ENCODE results near the gene YRDC. TPM values are rescaled to one million over a fixed set of nuclear protein-coding genes. Genes with fewer than 3 reads are reported as not detected.

YRDC gene
- total and polyA plus RNA-seq, 3 donors from 2014 or later = 39.7 to 46.7 (median 42.8) TPM

DNA sequence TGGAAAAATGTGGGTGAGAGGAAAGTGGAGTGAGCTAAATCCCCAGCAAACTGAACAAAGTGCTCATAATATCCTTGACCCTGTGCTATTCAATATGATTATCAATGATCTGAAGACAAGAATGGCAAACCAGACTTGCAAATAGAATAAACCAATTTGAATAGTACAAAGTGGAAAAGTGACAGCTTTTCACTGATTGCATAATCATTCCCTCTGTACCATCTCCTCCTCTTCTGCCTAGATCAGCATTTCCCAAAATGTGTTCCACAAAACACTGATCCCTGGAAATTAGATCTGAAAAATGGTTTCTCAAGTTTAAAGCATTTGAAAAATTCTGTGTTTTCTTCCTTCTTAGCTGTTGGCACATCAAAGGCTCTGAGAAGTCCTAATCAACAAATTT, 43.3 kb upstream of the YRDC start:
- no peak for DNase-seq
- intact Hi-C loops (cut with DNase I; ENCODE audit: low total_unique reads) = no loop called here
- peaks cover 5% of the 10 kb centered on the region for H3K4me1 ChIP-seq
- H3K9me3 ChIP-seq = no peaks in the 10 kb centered on the region
- no peak overlapping the region for H3K4me3 ChIP-seq
- H3K27me3 ChIP-seq = no peaks in the 10 kb centered on the region
- no peak overlapping the region for H3K27ac ChIP-seq
- H3K36me3 ChIP-seq (ENCODE audit: low read depth, missing control alignments) = no peaks in the 10 kb centered on the region
- TF ChIP-seq, protein P1, sequence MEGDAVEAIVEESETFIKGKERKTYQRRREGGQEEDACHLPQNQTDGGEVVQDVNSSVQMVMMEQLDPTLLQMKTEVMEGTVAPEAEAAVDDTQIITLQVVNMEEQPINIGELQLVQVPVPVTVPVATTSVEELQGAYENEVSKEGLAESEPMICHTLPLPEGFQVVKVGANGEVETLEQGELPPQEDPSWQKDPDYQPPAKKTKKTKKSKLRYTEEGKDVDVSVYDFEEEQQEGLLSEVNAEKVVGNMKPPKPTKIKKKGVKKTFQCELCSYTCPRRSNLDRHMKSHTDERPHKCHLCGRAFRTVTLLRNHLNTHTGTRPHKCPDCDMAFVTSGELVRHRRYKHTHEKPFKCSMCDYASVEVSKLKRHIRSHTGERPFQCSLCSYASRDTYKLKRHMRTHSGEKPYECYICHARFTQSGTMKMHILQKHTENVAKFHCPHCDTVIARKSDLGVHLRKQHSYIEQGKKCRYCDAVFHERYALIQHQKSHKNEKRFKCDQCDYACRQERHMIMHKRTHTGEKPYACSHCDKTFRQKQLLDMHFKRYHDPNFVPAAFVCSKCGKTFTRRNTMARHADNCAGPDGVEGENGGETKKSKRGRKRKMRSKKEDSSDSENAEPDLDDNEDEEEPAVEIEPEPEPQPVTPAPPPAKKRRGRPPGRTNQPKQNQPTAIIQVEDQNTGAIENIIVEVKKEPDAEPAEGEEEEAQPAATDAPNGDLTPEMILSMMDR (IDR thresholded peaks at IDR 0.05) = no peak
- no peak for TF ChIP-seq POLR2A (IDR thresholded peaks at IDR 0.05)

DNA sequence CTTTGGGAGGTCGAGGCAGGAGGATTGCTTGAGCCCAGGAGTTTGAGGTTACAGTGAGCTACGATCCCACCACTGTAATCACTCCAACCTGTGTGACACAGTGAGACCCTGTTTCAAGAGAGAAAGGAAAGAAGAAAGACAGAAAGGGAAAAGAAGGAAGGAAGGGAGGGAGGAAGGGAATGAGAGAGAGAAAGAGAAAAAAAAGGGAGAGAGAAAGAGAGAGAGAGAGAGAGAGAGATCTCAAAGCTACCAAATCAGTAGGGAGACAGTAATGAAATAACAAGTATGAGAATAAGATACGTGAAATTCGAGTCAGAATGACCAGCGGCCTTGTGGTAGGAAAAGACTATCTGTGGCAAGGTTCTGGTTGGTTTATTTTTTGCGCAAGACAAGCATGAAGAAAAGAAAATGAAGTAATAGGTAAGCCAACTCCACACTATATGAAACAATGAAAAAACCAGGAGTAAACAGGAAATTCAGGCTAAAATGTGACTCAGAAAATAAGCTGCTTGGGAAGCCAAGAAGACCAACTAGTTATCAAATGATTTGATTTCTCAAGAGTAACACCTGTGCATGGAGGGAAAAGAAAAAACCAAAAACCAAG, 42.4 kb upstream of the YRDC start:
- no peak for TF ChIP-seq POLR2A (IDR thresholded peaks at IDR 0.05)
- TF ChIP-seq, protein P1 (IDR thresholded peaks at IDR 0.05) = no peak
- intact Hi-C loops (cut with DNase I; ENCODE audit: low total_unique reads) = no loop called here
- H3K4me3 ChIP-seq = no peak overlapping the region
- H3K36me3 ChIP-seq (ENCODE audit: low read depth, missing control alignments) = no peaks in the 10 kb centered on the region
- no peak for DNase-seq
- H3K27ac ChIP-seq = no peak overlapping the region
- 91% methylated on average over 6 of the region's 6 CpGs for WGBS, 2 donors
- no peaks in the 10 kb centered on the region for H3K9me3 ChIP-seq
- H3K27me3 ChIP-seq = no peaks in the 10 kb centered on the region
- peaks cover 5% of the 10 kb centered on the region for H3K4me1 ChIP-seq

DNA sequence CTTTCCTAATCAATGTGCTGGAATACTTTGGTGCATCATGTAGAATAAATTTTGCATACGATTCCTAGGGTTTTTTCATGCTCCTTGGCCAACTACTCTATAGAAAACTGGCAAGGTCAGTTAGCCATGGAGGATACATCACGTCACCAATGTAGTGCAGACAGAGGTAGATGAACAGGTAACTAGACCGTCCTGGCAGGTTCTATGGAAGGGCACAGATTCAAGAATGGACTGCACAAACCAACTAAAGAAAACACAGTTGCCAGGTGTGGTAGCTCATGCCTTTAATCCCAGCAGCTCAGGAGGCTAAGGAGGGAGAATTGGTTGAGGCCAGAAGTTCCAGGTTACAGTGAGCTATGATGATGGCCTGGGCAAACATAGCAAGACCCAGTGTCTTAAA, 41.5 kb upstream of the YRDC start:
- Histone ChIP-seq H3K4me1 (peaks cover 5% of the 10 kb centered on the region), H3K4me3 (no peak overlapping the region), H3K27me3 (no peaks in the 10 kb centered on the region), H3K36me3 (ENCODE audit: low read depth, missing control alignments) (no peaks in the 10 kb centered on the region), H3K9me3 (no peaks in the 10 kb centered on the region), H3K27ac (no peak overlapping the region)
- intact Hi-C loops (cut with DNase I; ENCODE audit: low total_unique reads) = no loop called here
- no peak for DNase-seq
- WGBS, 2 donors = 95 to 96% methylated on average over 3 of the region's 3 CpGs
- TF ChIP-seq, protein P1 (IDR thresholded peaks at IDR 0.05) = no peak
- TF ChIP-seq POLR2A (IDR thresholded peaks at IDR 0.05) = no peak

DNA sequence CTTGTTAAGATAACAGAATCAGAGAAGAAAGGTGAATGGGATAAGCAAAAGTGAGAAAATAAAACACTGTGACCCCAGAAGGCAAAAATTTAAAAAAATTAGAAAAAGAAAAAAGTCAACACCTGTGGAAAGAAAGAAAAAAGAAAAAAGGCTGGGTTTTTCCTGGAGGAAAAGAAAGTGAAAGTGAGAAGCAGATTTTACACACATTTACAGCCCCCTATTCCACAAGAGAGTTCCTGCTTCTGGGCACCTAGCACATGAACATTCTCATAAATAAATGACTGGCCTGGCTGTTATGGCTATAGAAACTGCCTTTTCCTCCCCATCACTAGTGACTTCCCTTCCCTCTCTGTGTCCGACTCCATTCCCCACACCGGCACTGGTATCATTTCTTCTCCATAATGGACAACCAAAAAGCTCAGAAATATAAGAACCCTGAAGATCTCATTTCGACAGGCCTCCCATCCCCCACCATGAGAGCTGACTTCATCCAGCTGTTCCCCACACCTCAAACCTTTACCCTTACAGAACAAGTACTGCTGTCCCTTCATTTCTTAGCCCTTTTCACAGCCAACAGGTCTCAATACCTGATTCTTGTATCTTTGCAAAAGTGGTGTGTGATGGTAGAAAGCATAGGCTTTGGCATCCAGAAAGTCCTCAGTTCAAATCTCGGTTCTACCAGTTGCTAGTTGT, 38.8 kb upstream of the YRDC start:
- no peak overlapping the region for H3K27ac ChIP-seq
- H3K4me3 ChIP-seq = no peak overlapping the region
- no peaks in the 10 kb centered on the region for H3K36me3 ChIP-seq (ENCODE audit: low read depth, missing control alignments)
- TF ChIP-seq POLR2A (IDR thresholded peaks at IDR 0.05) = no peak
- 85 to 92% methylated on average over 4 of the region's 4 CpGs for WGBS, 2 donors
- H3K9me3 ChIP-seq = no peaks in the 10 kb centered on the region
- DNase-seq = no peak
- H3K4me1 ChIP-seq = peaks cover 5% of the 10 kb centered on the region
- intact Hi-C loops (cut with DNase I; ENCODE audit: low total_unique reads) = no loop called here
- H3K27me3 ChIP-seq = no peaks in the 10 kb centered on the region

DNA sequence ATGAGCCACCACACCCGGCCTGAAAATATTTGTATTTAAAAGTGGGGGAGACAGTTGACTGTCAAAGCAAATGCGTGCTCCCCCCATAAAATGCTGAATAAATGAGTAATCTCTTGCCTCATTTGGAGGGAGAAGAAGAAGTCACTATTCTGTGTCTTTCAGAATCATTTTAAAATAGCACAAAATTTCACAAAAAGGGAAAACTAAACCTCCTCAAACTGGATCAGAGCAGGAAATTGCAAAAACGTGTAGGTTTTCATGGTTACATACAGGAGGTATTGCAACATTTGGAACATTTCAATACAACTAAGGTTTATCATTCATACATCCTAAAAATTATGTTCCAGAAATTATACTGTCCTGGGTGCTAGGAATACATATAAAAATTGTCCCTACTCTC, 37.8 kb upstream of the YRDC start:
- intact Hi-C loops (cut with DNase I; ENCODE audit: low total_unique reads) = no loop called here
- TF ChIP-seq, protein P1 (IDR thresholded peaks at IDR 0.05) = no peak
- WGBS, 2 donors = 81 to 82% methylated on average over 3 of the region's 3 CpGs
- Histone ChIP-seq H3K4me3 (no peak overlapping the region), H3K9me3 (no peaks in the 10 kb centered on the region), H3K36me3 (ENCODE audit: low read depth, missing control alignments) (no peaks in the 10 kb centered on the region), H3K27ac (no peak overlapping the region), H3K4me1 (peaks cover 2% of the 10 kb centered on the region), H3K27me3 (no peaks in the 10 kb centered on the region)
- DNase-seq = no peak

All from testis (tissue), 3 donors.